Cardiac fibroblast (primary cell): ENCODE measurements around the gene MARCHF10.

Experiments used
- DNase-seq, 2 donors: peaks; one replicate each; pipeline versions ENCODE4 v3.0.0 to v3.0.0-alpha.2; 2010; ENCODE audit warnings: low read depth in 2 of 2
- H3K4me3 ChIP-seq, 2 donors: replicated peaks in 1 of 2; 1 replicate in 1 of 2; 2 replicates in 1 of 2; pipeline ENCODE4 v1.5.1; 2011; ENCODE audit warnings: low read depth in 2 of 2, low read length in 2 of 2, mild to moderate bottlenecking in 2 of 2, moderate library complexity in 1 of 2
- TF ChIP-seq, protein P1 (sequence below): IDR thresholded peaks from one replicate; pipeline ENCODE4 v1.5.1; 2011; ENCODE audit warnings: low read depth, mild to moderate bottlenecking, low read length, inconsistent platforms

Gene MARCHF10

DNA sequence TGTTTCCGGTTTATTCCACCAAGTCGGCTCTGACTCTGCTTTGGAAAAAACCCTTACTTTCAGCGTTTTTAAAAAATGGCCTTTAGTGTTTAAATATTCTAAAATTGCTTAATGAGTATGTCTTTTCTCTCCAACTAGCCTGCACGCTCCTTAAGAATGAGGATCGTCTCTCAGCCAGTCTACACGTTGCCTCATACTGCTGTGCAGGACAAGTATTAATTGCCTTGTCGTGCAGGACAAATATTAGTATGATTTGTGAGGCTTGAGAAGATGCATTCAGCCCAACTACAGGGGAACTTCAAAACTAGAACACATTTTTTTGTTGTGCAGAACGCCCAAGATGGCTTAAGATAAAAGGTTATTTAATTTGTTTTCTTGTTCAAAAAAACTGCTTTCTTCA is 61.2 kb downstream of the MARCHF10 start:
- DNase-seq: no peak
- TF ChIP-seq, protein P1, sequence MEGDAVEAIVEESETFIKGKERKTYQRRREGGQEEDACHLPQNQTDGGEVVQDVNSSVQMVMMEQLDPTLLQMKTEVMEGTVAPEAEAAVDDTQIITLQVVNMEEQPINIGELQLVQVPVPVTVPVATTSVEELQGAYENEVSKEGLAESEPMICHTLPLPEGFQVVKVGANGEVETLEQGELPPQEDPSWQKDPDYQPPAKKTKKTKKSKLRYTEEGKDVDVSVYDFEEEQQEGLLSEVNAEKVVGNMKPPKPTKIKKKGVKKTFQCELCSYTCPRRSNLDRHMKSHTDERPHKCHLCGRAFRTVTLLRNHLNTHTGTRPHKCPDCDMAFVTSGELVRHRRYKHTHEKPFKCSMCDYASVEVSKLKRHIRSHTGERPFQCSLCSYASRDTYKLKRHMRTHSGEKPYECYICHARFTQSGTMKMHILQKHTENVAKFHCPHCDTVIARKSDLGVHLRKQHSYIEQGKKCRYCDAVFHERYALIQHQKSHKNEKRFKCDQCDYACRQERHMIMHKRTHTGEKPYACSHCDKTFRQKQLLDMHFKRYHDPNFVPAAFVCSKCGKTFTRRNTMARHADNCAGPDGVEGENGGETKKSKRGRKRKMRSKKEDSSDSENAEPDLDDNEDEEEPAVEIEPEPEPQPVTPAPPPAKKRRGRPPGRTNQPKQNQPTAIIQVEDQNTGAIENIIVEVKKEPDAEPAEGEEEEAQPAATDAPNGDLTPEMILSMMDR: no peak
- H3K4me3 ChIP-seq: no peak overlapping the region

DNA sequence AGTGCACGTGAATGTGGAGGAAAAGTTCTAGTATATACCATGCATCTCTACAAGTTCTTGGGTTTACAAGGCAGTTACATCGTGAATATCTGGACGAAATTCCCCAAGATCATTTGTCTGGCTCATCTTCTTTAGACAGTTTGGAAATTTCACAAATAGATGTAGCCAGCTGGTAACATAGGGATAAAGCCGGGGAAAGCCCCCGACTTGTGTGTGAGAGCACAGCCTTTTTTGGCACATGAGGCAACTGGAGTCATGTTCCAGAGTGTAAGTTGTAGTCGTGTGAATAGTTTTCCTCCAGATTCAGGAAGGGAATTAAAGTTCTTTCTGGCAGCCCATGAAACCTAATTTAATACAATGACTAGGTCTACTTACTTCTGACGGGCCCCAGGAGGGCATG is 62.3 kb downstream of the MARCHF10 start:
- H3K4me3 ChIP-seq: no peak overlapping the region
- no peak for DNase-seq
- TF ChIP-seq, protein P1: no peak

DNA sequence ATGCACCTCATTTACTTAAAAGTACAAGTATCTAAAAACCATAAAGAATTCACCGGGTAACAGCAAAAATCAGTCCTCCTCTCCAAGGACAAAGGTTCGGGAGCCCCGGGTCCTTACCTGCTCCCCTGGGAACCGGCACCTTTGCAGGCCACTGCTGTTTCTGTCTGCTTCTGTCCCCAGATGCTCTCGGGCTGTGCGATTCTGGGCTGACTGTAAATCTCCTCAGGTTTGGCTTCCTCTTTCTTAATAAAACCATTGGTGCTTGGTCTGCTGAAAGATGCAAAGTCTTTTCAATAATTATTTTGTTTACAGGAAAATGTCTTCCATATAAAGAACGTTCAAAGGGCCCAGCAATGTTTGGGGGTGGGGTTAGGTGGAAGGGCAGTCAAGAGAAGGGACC is 63.9 kb downstream of the MARCHF10 start:
- TF ChIP-seq, protein P1: no peak
- no peak for DNase-seq
- H3K4me3 ChIP-seq: no peak overlapping the region

DNA sequence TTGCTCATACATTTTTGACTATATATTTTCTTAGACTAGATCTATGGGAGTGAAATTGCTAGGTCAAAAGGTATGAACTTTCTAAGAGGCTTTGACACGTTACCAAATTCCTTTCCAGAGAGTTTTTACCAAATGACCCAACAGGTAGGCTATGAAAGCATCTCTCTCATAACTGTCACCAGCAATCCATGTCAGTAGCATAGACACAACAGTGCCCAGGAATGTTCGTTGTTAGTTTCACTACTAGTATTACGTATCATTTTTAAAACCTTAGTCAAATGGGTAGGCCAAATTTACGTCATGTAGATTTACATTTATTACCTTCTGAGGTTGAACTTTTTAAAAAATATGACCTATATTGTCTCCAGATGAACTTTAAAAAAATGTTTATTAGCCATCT is 66.8 kb downstream of the MARCHF10 start:
- TF ChIP-seq, protein P1: no peak
- H3K4me3 ChIP-seq: no peak overlapping the region
- no peak for DNase-seq

DNA sequence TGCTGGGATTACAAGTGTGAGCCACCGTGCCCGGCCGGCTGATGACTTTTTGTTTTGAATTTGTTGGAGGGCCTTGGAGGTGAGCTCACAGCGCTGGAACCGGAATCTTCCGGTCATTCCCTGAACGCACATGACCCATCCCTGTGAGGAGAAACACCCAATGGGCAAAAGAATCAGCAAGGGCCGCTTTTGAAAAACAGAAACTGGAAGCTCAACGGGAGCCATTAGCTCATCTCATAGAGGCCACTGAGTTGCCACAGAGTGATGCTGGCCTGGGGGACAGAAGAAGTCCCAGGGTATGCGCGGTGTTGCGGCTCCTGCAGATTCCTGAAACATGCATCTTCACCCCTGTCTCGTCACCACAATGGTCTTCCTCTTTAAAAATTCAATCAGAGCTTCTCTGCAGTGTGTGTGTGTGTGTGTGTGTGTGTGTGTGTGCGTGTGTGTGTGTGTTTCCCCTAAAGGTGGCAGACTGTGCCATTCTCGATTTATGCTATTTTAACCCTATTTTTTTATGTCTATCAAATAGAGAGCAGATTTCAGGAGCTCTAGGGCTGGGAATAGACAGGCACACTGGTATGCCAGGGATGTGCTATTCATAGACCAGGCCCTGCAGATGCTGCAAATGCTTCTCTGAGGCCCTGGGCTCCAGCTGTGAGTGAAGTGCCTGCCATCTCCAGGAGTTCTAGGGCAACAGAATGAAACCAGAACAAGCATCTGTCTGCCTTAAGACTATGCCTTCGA is 68.3 kb downstream of the MARCHF10 start:
- no peak overlapping the region for H3K4me3 ChIP-seq

DNA sequence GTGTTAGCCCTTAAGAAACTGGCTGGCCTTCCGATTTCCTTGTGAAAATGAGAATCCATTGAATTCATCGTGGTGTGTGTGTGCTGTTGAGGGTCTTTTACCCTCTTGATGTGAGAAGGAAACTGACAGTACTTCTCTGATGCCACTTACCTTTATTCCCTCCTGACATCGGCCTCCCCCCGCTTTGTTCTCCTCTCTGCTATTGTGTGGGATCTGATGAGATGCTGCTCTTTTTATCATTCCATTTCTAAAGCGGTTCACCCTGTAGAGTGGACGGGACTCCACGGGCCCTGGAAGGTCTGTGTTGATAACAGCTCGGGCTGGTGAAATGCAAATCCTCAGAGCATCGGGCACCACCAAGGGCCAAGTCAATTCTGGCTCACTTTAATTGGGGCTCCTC is 69.8 kb downstream of the MARCHF10 start:
- no peak for DNase-seq
- TF ChIP-seq, protein P1: no peak
- H3K4me3 ChIP-seq: no peak overlapping the region

More for the DNA sequence above, 68.3 kb downstream of the MARCHF10 start:
- TF ChIP-seq, protein P1: no peak
- DNase-seq: no peak

DNA sequence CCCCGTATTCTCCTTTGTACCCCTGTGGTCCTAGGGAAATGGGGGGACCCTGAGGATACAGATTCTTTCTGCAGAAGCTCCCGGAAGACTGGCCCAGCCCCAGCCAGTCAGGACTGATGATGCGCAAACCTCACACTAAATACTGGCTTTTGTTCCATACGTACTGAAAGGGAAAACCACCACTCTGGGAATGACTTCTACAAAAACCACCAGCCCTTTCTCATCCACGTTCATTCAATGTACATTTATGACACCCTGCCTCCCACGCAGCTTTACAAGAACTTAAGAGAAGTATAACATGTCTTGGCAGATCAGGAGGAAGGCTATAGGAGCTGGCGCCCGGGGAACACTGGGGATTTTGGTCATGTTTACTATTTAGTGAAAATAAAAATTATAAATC is 70.6 kb downstream of the MARCHF10 start:
- TF ChIP-seq, protein P1: no peak
- H3K4me3 ChIP-seq: no peak overlapping the region
- DNase-seq: no peak
